ENCODE results near the gene PSMG2. TPM values are rescaled to one million over a fixed set of nuclear protein-coding genes. Genes with fewer than 3 reads are reported as not detected.
"Not testable (repeated sequence)": the region's sequence is repeated elsewhere in the genome, so short reads cannot be mapped to it uniquely, and the experiment has no call there.

PSMG2 gene
- total RNA-seq, 1 experiment from 2014 or later, result 105 TPM

DNA sequence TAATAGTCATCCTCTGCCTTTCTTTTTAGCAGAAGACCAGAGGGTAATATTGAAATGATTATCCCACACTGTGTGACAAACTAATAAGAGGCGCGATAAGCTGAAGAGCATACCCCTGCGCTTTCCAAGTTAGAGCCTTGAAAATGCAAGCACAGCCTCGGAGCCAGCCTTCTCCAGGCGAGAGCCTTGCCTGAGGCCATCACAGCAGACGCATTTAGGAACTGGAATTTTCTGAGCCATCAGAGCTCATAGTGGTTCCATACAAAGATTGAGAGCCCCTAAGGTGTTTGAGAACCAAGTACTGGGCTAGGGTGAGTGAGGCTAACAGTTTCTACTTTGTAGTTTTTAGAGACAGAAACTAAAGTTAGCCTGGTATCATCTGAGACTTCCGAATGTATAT, 19.9 kb downstream of the PSMG2 start:
- no peak for DNase-seq (ENCODE audit: low read depth)

DNA sequence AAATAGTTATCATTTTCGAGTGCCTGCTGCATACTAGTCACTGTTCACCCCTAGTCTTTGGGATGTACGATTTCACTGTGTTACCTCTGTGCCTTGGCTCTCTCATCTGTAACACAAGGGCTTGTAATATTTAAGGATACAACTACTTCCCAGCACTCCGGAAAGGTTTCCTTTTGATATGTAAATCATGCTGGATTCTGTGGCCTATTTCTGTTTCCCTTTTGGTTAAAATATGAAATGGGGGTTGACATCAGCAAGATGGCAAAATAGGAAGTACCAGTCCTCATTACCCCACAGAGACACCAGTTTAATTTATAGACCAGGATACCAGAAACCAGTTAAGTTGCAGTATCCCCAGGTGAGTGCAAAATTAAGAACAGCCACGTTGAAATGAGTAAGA, 23.5 kb downstream of the PSMG2 start:
- DNase-seq (ENCODE audit: low read depth), result no peak

DNA sequence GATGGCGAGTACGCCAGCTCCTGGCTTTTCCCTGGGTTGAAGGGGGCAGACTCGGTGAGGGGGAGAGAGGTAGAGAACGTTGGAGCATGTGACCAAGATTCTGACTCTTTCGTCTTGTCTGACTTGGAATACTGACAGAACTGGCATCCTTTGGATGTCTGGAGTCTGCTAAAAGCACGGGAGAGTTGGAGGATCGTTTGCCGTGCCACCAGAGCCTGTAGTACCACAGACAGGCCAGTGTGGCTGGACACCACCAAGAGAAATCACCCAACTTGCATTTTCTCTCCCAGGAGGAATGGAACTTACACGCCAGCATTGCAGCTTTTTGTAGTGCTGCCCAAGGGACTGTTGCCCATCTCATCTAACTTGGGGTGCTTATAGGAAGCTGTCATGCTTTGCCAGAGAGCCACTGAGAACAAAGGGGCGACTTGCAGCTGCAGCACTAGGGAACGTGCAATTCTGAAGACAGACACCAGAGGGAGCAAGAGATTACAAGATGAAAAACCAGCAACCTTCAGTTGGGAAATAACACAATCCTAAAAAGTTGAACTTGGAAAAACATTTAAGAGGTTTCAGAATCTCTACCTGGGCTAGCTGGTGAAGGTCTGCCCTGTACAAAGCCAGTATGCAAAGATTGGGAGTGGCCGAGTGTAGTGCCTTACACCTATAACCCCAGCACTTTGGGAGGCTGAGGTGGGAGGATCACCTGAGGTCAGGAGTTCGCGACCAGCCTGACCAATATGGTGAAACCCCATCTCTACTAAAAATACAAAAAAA, 24.1 kb downstream of the PSMG2 start:
- peak; percentile 56 for DNase-seq (ENCODE audit: low read depth)

DNA sequence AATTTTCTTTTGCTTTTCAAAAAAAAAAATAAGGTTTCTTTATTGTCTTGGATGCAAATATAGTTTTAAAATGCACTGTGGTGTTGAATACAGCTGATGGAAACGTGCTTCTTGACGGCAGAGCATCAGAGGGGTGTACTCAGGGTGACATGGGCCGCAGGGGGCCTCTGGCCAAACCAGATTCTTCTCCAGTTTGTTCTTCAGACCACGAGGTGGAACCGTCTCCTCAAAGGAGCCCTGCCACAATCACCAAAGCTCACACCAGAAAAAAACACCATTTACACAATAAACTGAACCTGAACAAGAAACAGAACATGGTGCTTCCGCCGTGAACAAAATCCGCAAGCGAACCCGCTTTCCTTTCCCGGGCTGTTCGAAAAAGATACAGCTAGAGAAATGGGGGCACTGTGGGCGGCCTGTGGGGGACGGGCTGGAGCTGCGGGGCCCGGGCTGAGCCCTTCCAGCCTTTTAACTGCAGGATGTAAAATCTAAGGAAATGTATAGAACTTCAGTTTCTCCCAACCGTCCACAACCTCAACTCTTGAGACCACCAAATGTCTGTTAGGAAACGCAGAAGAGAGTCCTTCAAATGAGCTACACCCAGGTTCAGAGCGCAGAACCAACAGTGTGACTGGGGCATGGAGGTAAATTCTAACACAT, 34.5 kb downstream of the PSMG2 start:
- DNase-seq (ENCODE audit: low read depth), result no peak

DNA sequence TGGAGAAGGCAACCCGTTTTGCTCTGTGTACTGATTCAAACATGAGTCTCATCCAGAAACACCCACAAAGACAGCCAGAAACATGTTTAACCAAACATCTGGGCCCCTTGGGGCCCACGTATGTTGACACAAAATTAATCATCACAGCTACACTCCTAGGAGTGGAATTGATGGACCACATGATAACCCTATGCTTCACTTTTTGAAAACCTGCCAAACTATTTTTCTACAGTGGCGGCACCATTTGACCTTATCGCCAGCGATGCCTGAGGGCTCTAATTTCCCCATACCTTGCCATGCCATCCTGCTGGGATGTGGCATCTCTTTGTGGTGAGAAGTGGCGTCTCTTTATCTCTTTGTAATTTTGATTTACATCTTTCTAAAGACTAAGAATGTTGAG, 38.5 kb downstream of the PSMG2 start:
- peak; percentile 74 for DNase-seq (ENCODE audit: low read depth)

DNA sequence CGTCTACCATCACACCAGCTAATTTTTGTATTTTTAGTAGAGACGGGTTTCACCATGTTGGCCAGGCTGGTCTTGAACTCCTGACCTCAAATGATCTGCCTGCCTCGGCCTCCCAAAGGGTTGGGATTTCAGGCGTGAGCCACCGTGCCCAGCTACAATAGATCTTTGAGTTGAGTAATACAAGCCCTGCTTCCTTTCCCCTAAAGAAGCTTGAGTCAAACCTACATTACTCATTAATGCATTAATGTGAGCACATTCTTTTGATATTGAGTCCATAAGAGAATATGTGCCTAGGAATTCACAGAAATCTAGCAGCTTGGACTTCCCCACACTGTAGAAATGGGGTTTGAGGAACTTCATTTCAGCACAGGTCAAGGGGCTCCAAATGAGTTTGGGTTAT, 39.6 kb downstream of the PSMG2 start:
- DNase-seq (ENCODE audit: low read depth), result peak; percentile 33

DNA sequence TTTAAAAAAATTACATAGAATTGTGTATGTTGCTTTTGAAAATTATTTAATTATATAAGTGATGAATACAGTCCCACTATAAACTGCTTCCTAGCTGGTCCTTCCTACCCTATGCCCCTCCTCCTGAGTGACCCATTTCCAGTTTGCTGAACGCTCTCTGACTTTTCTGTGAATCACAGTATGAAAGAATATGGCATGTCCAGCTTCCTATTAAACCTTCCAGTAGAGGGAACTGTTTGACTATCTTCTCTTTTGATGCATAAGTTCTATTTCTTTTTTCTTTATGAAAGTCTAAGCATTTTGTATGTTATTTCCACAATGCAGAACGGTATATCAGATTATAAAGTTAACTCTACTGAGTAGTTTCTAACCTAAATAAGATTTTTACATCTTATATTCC, 41.3 kb downstream of the PSMG2 start:
- peak; percentile 45 for DNase-seq (ENCODE audit: low read depth)

DNA sequence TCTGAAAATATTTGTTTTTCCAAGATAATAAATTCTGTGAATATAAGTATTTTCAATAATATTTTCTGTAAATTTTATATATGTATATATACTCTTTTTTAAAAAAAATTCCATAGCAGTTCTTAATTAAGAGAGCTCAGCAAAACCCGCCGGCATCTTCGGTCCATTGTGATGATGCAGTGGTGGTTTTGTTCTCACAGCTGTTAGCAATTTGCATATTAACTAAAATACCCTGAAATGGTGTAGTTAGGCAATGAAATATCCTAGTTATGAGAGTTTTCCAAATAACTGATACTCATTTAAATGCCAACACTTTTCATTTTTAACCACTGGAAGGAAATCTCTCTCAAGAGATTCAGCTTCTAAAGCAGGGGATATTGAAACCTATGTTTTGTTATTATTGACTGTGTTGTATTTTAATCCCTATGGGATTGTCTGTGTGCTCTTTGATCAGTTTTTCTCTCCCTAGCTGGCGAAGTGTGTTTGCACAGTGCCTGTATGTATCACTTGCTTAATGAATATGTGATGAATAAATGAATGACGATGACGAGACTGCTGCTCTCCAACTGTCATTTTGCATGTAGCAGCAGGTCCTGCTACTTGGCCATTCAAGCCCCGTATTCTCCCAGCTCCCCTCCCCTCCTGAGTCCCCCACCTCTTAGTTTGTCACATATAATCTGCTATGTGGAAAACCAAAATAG, 42.4 kb downstream of the PSMG2 start:
- DNase-seq (ENCODE audit: low read depth), result no peak

DNA sequence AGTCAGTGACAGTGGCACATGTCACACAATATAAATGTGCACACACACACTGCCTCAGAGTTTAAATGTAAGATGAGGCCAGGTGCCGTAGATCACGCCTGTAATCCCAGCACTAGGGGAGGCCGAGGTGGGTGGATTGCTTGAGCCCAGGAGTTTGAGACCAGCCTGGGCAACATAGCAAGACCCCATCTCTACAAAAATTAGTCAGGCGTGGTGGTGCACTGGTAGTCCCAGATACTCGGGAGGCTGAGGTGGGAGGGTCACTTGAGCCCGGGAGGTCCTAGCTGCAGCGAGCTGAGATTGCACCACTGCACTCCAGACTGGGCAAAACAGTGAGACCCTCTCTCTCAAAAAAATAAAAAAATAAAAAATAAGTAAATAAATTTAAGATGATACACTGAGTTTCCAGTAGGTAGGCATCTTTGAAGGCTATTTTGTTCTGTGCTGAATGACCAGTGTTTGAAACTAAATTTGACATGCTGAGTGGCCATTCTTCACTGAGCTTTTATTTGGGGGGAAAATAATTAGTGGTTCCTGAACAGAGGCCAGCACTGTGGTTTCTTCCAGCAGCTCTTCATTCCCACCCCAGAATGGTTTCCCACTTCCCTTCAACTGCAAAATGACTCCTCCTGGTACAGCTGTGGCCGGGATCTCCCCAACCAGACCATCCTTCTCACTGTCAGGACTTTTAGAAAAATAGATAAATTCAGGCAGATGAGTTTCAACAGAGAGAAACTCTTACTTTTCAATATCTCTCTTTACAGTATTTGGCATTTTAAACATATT, 44.9 kb downstream of the PSMG2 start:
- no peak for DNase-seq (ENCODE audit: low read depth)

DNA sequence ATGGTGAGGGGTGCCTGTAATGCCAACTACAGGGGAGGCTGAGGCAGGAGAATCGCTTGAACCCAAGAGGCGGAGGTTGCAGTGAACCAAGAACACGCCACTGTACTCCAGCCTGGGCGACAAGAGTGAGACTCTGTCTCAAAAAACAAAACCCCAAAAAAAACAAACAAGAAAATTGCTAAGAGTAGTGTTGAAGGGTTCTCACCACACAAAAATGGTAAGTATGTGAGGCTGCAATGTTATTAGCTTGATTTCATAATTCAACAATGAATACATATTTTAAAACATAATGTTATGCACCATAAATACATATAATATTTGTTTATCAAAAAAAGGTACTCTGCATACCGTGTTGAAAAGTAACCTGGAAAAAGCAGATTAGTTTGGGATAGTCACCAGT, 45.8 kb downstream of the PSMG2 start:
- DNase-seq (ENCODE audit: low read depth), result no peak

DNA sequence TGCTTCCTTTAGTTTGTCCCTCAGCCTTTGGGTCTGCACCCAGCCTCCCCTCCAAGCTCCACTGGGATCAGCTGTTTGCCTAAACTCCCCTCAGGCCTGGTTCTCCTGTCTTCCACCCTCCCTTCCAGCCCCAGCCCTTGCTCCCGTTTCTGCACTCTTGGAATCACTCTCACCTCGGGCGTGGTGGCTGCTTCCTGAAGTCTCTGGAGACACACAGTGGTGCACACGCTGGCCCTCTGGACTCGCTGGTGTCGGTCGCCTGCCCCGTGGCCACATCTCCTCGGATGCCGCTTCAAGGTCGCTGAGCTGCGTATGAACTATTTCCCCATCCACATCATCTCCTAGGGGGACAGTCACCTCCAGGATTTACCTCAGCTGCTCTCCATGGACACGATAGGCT, 46.3 kb downstream of the PSMG2 start:
- DNase-seq (ENCODE audit: low read depth), result no peak

DNA sequence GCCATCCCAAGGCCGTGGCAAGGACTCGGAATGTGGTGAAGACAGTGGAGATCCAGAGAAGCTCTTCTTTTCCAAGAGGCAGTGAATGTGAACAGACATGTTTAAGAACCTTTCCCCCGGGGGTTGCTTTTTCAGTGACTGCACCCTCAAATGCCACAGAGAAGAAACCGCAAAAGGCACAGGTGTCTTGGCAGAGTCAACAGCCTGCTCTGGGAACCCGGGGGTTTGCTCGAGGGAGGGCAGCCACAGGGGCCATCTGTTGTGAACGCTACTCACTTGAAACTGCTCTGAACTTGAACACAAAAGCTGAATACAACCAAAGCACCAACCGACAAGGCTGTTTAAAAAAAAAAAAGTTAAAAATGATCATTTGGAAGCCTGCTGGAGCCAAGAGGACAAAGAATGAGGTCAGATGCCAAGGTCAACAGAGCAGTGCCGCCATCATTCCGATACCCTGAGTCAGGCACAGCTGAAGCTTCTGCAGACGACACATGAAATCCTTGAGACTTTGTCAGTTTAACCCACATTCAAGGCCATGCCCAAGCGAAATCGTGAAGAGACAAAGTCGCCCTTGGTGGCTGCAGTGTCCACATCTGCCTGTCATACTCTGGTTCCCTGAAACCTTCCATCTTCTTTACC, 47.4 kb downstream of the PSMG2 start:
- DNase-seq (ENCODE audit: low read depth), result no peak

DNA sequence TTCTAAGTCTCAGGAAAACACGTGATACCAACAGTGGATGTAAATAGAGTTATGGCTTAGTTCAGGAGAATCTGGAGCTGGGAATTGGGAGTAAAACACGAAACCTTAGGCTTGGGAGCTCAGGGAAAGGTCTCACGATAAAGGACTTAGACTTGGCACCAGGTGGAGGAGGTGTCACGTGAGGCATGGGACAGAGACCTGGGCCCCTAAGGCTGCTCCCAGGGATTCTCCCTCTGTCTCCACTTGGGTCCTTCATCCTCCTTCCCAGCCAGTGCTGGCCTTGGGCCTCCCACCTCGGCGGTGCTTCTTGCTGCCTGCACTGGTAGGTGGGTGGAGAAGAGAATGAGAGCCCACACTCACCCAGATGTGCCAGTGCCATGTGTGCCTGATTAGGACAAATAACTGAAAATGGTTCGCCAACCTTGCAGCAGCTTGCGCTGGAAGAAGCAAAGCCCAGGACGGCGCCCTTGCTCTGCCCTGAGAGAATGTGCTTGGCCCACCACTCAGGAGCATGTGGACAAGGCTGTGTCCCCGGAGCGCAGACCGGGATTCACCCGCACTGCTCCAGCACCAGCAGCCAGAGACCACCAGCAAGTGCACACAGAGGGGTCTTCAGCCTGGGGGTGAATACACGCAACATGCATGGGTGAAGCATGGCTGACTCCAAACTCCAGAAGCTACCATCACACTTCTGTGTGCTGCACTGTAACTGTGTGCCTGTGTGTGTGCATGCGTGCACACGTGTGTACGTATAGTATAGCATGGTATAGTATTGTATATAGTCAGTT, 48.1 kb downstream of the PSMG2 start:
- no peak for DNase-seq (ENCODE audit: low read depth)

DNA sequence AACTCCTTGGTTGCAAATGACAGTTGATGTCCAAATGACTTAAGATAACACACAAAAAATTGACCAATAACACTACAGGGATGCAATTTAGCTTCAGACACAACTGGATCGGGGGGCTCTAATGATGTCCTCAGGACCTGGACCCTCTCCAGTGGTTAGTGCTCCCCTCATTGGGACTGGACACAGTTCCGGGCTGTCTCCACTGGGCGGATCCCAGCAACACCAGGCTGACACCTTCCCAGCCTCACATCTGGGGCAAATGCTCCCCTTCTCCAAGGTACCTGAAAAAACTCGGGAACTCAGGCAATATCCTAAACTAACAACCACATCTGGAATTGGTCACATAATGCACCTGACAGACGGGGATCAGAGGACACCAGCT, 48.7 kb downstream of the PSMG2 start:
- no peak for DNase-seq (ENCODE audit: low read depth)

DNA sequence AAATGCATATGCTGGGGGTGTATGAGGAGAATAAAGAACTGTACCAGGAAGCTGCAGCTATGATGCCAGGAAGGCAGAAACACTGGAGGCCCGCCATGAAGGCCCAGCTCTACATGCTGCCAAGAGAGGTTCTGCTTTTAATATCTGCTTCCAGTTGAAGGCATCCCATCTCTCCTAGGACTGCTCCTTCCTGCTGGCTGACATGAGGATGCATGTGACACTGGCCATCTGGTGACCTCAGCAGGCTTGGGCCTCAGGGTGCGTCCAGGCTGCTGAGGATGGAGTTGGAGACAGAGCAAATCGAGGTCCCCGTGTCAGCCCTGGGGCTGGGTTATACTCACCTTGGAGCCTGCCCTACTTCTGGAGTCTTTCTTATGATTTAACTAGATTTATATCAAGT, 49.0 kb downstream of the PSMG2 start:
- DNase-seq (ENCODE audit: low read depth), result no peak

DNA sequence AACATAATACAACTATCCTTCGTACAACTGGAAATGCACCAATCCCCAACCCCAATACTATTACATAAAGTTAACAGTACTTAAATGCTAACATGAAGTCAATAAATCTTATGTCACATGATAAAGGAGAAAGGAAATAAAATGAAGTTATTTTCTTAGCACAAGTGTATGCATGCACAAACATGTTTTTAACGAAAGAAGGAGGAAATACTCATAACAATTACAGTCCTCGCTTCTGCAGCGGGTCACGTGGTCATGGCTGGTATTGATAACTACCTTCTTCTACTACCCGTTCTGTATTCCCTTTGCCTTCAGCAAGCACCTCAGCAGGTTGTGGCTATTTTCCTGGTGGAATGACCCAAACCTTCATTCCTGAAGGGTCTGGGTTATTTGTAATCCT, 51.7 kb downstream of the PSMG2 start:
- no peak for DNase-seq (ENCODE audit: low read depth)

DNA sequence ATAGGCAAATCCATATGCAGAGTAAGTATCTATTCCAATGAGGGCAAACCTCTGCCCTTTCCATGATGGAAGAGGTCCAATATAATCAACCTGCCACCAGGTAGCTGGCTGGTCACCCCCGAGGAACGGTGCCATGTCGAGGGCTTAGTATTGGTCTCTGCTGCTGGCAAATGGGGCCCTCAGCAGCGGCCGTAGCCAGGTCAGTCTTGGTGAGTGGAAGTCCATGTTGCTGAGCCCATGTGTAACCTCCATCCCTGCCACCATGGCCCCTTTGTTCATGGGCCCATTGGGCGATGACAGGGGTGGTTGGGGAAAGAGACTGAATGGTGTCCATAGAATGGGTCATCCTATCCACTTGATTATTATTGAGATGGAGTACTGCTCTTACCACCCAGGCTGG, 52.8 kb downstream of the PSMG2 start:
- DNase-seq (ENCODE audit: low read depth), result not testable (repeated sequence)

DNA sequence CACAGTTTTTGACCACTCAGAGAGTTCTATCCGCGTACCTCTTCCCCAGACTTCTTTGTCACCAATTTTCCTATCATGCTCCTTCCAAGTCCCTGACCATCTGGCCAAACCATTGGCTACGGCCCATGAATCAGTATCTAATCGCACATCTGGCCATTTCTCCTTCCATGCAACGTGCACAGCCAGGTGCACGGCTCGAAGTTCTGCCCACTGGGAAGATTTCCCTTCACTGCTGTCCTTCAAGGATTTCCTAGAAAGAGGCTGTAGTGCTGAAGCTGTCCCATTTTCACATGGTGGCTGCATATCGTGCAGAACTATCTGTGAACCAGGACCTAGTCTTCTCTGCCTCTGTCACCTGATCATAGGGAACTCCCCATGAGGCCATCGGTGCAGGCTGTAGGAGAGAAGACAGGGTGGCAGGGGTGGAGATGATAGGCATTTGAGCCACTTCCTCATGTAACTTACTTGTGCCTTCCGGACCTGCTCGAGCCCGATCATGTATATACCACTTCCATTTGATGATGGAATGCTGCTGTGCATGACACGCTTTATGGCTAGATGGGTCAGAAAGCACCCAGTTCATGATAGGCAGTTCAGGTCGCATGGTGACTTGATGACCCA, 53.9 kb downstream of the PSMG2 start:
- DNase-seq (ENCODE audit: low read depth), result not testable (repeated sequence)

DNA sequence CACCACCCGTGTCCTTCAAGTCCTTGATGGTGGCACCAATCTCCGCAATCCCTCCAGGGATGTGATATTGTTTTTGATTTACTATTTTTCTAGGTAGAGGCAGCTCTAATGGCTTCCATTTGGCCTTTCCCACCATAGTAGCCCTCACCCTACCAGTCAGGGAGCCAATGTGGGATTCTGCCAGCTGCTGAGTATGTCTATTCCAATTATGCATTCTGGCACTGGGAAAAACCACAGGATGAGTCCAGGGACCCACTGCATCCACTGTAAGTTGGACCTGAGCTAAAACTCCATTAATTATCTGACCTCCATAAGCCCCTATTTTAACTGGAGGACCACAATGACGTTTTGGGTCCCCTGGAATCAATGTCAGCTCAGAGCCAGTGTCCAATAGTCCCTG, 55.7 kb downstream of the PSMG2 start:
- DNase-seq (ENCODE audit: low read depth), result not testable (repeated sequence)

DNA sequence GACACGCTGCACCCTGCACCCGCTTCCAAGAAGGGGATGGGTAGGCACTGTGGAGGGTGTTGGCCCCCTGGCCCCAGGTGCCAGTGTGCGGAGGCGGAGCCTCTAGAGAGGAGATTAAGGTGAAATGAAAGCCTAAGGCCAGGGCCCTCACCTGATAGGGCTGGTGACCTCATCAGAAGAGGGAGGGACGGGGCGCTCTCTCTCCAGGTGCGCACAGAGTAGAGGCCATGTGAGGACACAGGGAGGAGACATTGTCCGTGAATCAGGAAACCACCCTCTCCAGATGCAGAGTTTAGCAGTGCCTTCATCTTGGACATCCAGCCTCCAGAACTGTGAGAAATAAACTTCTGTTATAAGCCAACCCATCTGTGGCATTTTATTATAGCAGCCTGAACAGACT, 62.3 kb downstream of the PSMG2 start:
- no peak for DNase-seq (ENCODE audit: low read depth)
